Stimulated activated CD8-positive, alpha-beta memory T cell treated with anti-CD3 and anti-CD28 coated beads, Interleukin-15, amount 100 ng/mL, for 24 hours (primary cell): ENCODE data around the gene TIMM22.
A peak's percentile ranks its signal among the peaks of the same experiment; 100 is the strongest.
"Not testable (repeated sequence)": the region's sequence is repeated elsewhere in the genome, so short reads cannot be mapped to it uniquely, and the experiment has no call there.

Source experiments
- DNase-seq: peaks from one replicate; pipeline ENCODE4 v3.0.0-alpha.2; 2020; ENCODE audit warnings: low read depth

The TIMM22 gene

DNA sequence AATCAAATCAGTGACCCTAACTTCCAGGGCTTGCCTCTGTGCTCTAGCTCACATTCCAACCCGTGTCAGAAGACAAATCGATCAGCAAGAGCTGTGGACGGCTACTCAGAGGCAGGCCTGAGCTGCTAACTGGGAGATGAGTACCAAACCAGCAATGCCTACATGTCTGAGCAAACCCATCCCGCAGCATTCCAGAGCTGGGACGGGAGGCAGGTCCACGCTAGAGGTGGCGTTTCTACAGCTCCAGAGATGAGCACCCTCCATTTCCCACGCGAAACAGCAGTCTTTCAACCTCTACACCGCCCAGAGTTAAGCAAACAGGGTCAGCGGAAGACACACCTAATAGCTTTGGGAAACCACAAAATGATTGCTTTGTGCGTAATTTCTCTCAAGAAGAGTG is 23.9 kb upstream of the TIMM22 start:
- no peak for DNase-seq

DNA sequence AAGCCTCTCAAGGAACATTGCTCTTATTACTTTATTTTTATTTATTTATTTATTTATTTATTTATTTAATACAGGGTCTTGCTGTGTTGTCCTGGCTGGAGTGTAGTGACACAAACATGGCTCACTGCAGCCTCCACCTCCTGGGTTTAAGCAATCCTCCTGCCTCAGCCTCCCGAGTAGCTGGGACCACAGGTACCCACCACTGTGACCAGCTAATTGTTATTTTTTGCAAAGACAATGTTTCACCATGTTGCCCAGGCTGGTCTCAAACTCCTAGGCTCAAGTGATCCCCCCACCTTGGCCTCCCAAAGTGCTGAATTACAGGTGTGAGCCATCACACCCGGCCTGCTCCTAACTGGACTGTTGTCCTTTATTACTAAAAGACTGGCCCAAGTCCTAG is 22.2 kb upstream of the TIMM22 start:
- DNase-seq, result not testable (repeated sequence)

DNA sequence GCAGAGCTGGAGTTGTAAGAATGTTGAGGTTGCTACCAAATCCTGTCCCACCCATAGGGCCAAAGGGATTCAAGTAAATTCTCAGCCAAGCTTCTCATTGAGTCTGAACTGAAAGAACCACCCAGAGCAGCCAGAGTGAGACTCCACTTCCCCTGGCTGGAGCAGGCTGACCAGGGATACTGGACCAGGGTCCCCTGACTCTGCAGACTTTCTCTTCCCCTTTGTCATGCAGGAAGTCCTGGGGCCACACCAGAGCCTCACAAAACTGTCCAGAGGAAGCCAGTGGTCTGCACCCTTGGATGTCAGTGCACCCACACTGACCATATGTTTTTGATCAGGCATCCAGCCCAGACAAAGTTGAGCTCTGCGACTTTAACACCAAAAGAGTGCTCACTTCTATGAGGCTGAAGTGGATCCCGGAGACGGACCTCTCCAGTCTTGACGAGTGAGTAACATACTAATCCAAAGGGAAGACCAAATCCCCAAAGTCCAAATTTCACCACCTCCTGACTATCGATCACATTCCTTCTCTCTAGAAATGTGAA is 21.5 kb upstream of the TIMM22 start:
- DNase-seq, result no peak

DNA sequence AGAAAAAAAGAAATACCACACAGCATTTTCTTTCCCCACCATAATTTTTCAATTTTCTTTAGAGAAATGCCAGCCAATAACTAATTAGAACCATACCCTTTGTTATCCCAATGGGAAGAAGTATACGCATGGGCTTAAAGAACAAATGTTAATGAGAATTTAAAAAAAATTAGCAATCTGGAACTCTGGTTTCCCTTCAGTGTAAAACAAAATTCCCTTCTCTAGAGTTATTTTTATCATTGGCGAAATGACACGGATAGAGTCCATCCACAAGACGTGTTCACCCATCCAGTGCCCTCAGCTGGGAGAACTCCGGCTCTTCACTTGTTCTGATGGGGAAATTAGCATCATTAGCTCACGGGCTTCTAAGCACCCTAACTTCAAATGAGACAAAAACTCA is 20.6 kb upstream of the TIMM22 start:
- no peak for DNase-seq

DNA sequence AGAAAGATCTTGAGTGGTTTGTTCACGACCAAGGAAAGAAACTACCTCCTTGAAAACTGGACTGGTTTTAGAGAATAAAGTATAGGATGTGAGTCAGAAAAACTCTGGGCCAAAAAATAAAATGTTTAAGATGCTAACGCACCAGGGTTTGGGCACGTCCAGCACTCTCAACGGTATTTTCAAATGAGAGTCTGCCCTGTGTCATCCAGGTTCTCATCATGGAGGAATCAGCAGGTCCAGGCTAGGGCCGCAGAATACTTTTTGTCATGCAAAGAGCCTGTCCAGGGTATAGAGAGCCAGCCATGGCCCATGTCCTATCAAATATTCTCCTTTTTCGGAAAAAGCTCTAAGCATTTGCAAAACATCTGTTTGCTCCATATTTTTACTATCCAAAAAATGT is 19.8 kb upstream of the TIMM22 start:
- DNase-seq, result no peak

DNA sequence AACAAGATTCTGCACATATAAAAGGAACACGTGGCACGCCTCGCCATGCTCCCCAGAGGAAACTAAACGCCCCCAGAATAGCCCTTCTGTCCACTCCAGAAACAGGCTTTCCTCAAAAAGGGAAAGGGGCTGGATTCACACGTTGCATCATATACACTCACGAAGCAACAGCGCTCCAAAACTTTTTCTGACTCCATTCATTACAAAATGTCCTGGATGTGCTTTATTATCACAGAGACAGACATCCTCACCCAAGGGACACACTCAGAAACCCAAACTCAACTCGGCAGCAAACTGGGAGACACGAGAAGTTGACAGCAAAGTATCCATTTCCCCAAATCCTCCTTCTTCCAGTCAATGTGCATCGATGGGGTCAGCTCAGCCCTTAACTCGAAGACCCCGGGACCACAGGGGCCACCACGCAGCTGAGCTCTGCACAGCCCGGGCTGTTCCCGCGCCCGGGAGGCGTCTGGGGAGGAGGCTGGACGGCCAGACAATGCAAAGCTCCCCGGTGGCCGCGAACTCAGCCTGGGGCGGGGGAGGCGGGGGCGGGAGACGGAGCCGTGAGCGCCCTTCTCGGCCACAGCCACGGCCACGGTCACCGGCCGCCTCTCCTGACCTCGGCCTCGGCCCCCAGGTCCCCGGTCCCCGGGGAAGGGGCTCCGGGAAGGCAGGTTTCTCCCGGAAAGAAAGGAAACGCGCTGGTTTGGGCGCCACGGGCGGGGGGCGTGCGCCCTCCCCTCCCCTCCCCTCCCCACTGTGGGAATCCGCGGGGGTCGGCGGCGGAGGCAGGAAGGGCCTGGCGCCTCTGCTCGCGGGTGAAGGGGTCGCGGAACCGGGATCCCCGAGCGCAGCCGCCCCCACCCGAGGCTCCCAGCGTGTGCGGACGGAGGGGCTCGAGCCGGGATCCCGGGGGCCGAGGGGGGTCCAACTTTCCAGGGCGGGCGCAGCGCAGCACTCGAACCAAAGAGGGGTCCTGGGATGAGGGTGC is 18.5 kb upstream of the TIMM22 start:
- no peak for DNase-seq

DNA sequence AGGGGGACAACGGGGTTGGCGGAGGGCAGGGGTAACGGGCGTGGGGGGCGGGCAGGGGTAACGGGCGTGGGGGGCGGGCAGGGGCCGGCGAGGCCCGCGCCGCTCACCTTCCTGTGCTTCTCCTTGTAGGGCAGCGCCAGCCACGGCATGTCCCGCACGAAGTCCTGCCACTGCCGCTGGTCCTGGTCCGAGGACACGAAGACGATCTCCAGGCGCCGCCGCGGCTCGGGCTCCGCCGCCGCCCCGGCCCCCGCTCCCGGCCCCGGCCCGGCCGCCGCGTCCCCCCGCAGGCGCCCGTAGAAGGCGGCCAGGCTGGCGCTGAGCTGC is 17.8 kb upstream of the TIMM22 start:
- no peak for DNase-seq

DNA sequence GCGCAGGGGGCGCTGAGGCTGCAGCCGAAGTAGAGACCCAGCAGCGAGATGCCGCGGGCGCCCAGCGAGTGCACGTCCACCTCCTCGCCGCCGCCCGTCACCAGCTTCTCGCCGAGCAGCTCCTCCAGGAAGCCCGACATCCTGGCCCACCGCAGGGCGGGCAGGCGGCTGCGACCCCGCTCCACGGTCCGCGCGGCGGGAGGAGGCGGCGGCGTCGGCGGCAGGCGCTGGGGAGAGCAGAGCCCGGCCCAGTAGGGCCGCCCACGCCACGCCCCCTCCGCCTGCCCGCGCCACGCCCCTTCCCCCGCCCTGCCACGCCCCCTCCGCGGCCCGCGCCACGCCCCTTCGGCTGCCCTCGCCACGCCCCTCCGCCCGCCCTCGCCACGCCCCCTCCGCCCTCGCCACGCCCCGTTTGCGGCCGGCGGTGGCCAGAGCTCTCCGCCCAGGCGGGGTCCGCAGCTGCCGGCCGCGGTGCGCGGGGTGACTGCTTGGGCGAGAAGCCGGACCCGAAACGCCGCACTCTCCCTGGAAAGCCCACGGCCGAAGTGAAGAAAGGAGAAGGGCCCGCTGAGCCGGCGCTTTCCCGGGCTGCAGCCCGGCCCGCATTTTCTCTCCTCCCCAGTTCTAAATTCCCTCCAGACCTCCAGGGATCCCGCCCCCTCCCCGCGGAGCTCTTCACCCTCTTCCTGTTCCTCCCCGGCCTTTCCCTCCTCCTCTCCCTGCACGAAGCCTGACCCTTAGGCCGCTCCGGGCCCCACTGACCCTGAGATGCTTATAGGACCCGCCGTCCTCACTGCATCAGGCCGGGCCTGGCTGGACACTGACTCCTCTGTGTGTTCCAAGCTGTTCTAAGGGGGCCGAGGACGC is 17.2 kb upstream of the TIMM22 start, which contains the start of gene NXN:
Gene NXN (minus strand): TSS at position 238 of the 867 bp plus-strand sequence.
- DNase-seq, result peak; percentile 97

DNA sequence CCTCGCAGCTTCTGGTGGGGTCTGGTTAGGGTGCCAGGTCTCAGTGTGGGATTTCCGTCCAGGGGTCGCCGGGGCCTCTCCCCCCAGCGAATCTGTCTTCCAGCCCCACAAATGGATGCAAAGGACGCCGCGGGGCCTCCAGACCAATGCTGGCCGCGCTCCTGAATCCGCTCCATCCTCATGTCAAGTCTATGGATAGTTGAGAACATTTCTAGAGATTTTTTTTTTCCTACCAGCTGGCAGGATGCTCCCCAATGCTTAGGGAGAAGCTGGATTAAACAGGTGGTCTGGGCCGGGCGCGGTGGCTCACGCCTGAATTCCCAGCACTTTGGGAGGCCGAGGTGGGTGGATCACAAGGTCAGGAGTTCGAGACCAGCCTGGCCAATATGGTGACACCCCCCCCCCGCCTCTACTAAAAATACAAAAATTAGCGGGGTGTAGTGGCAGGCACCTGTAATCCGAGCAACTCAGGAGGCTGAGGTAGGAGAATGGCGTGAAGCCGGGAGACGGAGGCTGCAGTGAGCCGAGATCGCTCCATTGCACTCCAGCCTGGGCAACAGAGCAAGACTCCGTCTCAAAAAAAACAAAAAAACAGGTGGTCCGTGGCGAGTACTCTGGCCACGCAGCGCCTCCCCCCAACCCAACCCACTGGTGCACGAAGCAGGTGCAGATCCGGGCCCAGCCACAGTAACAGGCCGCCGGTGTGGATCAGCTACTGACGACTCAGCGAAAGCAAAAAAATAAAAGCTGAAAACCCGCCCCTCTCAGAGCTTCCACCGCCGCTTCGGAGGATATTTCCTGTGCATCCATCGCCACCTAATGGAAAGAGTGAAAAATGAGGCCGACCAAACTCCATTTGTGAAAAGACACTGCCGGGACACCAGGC is 16.3 kb upstream of the TIMM22 start:
- DNase-seq, result peak; percentile 25

DNA sequence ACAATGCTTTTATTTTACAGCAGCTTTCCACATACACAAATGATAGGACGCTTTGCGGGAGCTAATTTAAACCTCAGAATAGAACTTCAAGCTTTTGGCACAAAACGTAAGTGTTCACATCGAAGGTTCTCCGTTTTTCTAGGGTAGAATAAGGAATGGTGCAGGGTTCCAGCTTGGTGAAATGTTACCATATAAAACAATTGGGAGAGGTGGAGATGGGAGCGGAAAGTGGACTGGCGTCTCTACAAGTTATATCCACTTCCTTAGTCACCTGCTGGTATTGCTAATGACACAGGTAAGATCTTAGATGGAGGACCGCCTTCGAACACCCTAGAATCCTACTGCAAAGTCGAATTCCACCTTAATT is 15.7 kb upstream of the TIMM22 start:
- no peak for DNase-seq

DNA sequence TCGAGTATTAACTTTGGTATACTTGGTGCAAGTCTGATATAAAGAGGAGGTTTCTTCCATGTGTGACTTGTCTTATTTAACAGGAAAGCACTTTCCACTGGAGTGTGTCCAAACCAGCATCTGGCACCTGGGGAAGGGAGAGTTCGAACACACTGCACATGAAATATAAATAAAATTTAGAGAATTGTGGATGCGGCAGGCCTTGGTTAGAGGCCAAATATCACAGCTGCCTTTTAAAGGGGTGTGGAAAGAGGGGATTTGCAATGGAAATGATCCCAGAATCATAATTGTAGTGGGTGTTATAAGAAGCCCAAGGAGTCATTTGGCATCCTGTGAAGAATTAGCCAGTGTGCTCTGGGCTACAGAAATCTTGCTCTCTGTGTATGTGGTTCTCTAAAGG is 13.0 kb upstream of the TIMM22 start:
- no peak for DNase-seq

DNA sequence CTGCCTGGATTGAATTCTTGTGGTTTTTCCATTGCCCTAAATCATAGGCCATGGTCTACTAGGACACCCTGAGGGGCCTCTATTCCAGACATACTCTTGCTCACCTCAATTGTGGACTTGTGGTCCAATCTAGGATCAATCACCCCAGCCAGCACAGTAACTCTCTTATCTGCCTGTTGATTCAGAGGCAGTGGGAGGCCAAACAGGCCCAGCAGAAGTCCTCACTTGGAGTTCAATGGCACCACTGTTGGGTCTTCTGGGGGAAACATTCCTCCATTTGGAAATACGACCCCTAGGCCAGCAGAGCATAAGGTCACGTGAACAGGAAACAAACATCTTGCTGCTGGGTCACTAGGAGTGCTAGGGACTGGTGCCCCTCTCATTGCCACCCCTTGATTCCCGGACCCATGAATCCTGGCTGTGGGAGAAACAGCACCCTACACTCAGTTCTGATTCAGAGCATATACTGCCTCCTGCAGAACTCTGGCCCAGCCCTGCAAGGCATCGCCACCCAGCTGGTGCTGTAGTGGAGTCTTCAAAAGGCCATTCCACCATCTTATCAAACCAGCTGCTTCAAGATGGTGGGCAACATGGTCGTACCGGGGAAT is 10.5 kb upstream of the TIMM22 start:
- DNase-seq, result no peak

DNA sequence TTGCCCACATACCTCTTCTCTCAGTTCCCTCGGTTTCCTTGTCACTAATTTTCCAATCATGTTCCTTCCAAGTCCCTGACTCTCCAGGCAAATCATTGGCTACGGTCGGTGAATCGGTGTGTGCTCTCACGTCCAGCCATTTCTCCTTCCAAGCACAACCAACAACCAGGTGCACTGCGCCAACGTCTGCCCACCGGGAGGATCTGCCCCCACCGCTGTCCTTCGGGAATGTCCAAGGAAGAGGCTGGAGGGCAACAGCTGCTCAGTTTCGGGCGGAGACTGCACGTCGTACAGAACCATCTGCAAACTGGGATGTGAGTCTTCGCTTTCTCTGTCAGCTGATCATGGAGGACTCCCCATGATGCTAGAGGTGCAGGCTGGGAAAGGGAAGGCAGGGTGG is 9.0 kb upstream of the TIMM22 start:
- DNase-seq, result no peak

DNA sequence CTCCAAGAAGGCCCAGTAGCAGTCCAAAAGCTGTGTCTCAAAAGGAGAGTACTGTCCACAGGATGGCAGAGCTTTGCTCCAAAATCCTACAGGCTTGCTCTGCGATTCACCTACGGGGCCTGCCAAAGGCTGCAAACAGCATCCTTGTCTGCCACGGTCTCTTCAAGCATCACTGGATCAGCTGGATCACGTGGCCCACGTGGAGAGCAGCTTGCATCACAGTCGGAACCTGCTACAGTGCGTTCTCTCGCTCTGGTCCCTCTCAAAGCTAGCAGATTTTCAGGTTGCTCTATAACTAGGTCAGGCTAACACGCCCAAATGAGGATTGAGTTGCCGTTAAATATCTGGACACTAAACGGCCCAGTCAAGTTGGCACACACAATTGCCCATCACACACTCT is 8.4 kb upstream of the TIMM22 start:
- DNase-seq, result no peak

DNA sequence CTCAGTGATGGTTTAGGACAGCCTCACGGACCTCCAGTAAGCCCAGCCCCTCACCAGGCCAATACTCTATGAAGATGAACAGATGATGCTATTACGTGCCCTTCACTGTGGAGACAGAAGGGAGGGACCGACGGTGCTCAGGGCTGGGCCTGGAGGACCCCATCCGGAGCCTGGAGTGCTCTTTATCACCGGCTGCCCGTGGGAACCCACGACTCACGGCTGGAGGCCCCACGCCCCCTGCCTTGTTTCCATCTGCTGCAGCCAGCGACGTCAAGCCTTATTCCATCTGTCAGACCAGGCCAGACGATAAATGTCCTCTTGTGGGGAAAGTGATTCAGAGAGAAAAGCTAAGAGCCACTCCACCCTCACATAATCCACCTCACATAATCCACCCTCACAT is 4.0 kb upstream of the TIMM22 start:
- DNase-seq, result no peak

DNA sequence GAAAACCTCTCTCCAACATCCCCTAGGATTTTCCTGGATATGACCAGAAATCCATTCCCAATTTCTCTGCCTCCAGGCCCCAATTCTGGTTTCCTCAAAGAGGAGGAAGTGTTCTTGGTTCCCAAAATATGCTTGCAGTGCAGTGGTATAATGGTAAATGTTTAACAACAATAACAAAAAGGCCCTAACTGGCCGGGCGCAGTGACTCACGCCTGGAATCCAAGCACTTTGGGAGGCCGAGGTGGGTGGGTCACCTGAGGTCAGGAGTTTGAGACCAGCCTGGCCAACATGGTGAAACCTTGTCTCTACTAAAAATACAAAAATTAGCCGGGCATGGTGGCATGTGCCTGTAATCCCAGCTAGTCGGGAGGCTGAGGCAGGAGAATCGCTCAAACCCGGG is 1.6 kb upstream of the TIMM22 start:
- DNase-seq, result not testable (repeated sequence)

DNA sequence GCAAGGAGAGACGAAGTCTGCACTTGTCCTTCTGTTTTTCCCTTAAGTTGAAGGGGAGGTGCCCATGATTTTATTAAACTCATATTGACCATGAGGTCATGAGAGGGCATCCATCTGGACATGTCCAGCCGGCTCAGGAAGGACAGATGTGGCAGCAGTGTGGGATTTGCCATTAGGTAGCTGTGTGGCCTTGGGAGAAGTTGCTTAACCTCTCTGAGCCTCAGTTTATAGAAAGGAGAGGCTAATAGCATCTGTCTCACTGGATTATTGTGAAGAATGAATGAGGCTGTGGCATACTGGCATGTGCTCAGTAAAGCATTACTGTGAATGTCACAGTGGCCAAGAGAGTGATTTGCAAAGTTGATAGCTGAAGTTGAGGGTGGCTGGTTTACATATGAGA is 1.2 kb downstream of the TIMM22 start:
- DNase-seq, result no peak

DNA sequence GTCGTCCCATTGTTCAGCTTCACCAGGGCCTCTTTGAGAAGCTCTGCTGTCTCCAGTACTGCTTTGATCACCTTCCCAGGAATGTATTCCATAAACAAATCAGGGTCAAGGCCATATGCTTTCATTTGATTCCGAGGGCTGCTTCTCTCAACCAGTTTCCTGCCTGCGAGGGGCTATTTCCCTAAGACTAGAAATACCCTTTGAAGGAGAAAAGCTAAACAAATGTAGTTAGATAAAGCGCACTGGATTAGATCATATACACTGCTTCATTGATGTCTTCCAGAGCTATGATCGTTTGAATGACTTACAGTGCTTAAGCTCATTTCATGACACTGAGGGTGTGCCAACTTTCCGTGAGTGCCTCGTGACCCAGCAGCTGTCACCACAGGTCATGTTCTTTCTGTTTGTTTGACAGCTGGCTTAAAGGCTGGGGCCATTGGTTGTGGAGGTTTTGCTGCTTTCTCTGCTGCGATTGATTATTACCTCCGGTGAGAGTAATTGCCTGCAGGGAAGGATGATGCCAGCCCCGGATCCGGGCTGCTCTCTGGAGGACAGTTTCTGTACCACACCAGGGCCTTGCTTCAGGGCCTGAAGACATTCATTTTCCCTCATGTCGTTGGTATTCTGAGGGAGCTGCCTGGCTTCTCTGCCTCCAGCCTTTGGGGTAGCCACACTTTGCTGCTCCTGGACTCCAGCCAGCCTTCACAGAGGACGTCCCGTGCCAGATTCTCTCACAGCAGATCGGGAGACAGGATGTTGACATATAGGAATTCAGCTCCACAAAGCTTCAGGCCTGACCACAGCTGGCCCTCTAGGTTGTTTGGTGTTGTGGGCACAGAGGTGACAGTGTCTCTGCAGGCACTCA is 3.9 kb downstream of the TIMM22 start:
- DNase-seq, result no peak

DNA sequence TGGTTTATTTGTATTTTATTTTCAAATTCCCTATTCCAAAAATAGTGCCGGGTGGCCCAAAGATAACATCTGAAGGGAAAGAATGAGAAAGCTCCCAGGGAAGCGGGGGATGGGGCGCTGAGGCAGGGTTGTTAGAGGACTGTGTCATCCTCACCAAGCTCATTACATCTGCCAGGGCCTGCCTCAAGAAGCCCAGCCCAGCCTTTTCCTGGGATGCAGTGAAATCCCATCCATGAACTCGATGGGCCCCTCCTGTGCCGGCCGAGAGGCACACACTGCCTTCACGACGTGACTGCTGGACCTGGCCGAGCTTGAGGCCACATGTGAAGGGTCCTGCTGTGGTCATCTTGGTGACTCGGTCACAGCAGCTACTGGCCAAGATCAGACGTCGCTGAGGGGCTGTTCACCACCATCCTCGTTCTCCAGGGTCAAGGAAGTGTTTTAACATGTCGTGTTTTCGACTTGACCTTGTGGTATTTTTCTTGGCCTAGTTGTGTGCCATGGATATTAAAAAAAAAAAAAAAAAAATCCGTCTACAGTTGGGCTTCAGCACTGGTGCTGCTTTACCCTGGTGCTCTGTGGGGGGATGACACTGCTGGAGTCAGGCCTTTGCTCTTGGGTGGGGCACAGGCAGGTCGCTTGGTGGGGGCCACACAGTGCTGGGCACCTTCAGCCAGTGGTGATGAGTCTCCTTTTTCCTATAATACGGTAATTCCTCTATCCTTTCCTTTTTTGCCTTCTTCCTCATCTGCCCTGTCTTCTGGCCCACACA is 4.9 kb downstream of the TIMM22 start:
- no peak for DNase-seq

DNA sequence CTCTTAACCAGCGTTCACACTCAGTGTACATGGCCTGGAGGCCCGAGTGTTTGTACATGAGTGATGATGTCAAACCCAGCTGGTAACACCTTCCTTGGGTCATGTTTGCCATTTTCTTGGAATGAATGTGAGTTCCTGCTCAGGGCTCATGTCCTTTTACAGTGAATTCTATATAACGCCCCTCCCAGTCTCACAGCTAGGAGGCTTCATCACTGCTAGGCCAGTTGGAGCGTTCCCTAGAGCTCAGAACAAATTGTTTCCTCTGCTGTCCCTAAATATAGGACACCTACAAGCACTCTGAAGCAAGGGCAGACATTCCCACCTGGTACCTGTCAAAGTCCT is 5.5 kb downstream of the TIMM22 start:
- DNase-seq, result no peak
